Measurements from ENCODE around the gene CASK. TPM values are rescaled to one million over a fixed set of nuclear protein-coding genes. Genes with fewer than 3 reads are reported as not detected.
"Not testable (repeated sequence)": the region's sequence is repeated elsewhere in the genome, so short reads cannot be mapped to it uniquely, and the experiment has no call there.

Gene CASK
- polyA plus RNA-seq, 4 donors: 43.6 to 52.7 (median 50.0) TPM

DNA sequence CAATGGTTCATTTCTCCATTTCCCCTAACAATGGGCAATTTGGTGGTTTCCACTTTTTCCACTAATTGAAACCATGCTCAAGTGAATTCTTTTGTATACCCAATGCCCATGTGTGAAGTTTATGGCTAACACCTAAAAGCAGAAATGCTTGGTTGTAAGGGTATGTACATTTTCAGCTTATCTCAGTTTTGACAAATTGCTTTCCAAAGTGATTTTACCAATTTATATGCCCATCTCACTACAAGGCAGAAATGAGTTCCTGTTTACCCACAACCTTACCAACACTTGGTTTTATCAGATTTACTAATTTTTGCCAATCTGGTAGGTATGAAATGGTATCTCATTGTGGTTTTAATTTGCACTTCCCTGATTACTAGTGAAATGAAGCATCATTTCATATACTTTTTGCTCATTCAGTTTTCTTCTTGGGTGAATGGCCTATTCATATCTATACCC lies 219.8 kb downstream of the CASK start:
- no peak for DNase-seq (ENCODE audit: low read depth in 4 of 4, low spot score in 3 of 4)

- DNase-seq (ENCODE audit: low read depth in 4 of 4, low spot score in 3 of 4): no peak
These were observed 227.9 kb downstream of the CASK start for GRCh38 chrX:41695426-41695825.

DNA sequence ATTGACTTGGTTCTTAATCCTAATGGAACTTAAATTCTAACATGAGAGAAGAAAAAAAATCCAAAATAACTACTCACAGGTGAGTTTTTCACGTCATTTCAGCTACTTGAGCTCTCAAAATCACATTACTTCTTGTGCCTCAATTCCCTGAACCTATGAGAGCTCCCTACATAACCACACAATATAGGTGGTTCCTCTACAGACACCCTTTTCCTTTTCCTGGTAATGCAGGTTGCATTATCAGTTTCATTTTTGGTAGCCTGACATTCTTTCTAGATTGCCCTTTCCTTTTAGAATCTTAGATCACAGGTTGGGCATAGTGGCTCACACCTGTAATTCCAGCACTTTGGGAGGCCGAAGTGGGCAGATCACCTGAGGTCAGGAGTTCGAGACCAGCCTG lies 230.3 kb downstream of the CASK start:
- DNase-seq (ENCODE audit: low read depth in 4 of 4, low spot score in 3 of 4): no peak

- no peak for DNase-seq (ENCODE audit: low read depth in 4 of 4, low spot score in 3 of 4)
These were observed 231.1 kb downstream of the CASK start for GRCh38 chrX:41692162-41692749.

DNA sequence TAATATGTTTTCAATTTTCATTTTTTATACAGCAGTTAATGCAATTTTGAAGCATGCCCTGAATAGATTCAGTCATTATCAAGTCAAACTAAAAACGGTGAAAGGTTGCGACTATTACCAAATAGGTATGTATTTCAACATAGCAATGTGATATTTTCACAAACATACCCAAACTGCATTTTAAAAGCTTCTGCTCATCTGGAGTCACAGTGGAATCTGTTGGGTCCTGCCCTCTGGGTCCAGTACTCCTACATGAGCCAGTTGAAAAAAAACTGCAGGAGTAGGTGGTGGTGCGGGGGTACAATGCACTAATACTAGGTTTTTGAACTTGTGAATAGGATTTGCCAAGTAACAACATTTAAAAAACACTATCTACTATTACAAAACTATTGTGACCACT lies 233.6 kb downstream of the CASK start:
- no peak for DNase-seq (ENCODE audit: low read depth in 4 of 4, low spot score in 3 of 4)

DNA sequence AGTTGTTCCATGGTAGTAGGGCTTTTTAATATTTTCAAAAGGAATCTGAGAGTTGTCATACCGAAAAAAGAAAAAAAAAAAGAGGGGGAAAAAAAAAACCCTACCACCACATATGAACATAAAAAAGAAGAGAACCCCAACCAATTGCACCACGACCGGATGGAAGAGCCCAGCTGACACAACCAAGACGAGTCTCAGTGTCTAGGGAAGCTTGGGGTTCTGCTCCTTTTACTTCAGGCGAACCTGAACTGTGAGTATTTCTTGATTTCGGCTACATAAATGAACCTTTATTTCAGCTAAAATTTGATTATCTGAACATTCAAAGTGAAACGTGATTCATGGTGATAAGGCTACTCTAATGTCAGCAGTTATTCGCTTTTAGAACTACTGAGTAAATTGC lies 234.5 kb downstream of the CASK start, which contains the start of gene GPR34:
Gene GPR34, plus strand, starts transcription at position 139 of the 400 bp plus-strand sequence. CDS start 6,661 bp downstream, outside the sequence.
- DNase-seq (ENCODE audit: low read depth in 4 of 4, low spot score in 3 of 4): no peak

GRCh38 chrX:41688156-41688555 lies 235.2 kb downstream of the CASK start:
- no peak for DNase-seq (ENCODE audit: low read depth in 4 of 4, low spot score in 3 of 4)

DNA sequence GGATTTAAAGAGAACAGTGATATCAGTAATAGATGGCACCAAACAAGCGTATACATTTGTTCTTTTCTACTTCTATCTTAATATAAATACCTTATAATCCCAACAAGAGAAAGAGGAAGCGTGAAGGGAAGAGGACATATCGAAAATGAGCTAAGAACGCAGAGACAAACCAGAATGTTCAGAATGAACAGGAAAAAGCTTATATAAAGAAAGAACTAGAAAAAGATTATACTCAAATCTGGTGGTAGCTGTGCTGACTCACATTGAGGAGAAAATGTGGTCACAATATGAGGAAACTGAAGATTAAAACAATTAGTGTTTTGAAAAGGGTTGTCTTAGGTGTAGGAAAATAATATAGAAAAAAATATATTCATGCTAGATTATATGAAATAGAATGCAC lies 236.6 kb downstream of the CASK start:
- DNase-seq (ENCODE audit: low read depth in 4 of 4, low spot score in 3 of 4): no peak

- no peak for DNase-seq (ENCODE audit: low read depth in 4 of 4, low spot score in 3 of 4)
These were observed 238.4 kb downstream of the CASK start for GRCh38 chrX:41684940-41685339.

DNA sequence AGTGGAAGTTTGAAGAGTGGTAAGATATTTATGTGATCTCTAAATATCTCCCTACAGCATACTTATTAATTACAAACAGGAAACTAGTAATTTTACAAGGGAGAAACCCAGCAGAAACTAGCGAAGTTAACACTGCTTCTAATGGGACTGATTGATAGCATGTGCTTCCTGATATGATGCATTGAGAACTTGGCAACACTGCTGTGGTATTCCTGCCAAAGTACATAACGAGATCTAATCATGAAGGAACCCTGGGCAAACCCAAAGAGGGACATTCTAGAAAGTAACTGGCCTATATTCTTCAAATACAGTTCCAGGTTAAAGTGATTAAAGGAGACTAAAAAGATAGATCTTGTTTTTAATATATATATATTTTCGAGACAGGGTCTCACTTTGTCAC lies 239.2 kb downstream of the CASK start:
- no peak for DNase-seq (ENCODE audit: low read depth in 4 of 4, low spot score in 3 of 4)

DNA sequence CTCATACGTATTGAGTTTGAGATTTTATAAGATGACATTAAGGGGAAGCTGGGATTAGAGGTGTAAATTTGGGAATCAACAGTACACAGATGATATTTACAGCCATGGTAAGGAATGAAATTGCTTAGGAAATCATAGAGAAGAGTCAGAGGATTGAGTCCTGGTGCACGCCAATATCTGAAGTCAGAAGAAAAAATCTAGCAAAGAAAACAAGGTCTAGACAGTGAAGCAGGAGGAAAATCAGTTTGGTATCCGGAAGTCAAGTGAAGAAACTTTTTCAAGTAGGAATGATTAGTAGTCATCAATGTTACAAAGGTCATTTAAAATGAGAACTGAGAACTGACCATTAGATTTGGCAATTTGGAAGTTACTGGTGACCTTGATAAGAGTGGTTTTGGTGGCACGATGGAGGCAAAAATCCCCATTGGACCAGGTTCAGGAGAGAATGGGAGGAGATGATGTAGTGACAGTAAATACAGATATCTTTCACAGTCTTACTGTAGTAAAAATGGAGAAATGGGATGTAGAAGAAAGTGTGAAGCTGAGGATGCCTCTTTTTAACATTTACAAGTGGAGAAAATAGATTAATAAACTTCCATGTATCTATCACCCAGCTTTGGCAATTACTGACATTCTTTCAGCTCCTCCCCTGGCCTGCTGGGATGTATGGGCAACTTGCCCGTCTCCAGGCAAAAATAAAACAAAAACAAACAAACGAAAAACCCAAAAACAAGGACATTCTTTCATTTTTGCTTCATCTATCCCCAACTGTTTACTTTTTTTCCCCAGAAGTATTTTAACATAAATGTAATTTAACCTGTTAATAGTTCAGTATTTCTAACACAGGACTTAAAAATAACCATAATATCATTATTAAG lies 245.9 kb downstream of the CASK start:
- DNase-seq (ENCODE audit: low read depth in 4 of 4, low spot score in 3 of 4): no peak

- DNase-seq (ENCODE audit: low read depth in 4 of 4, low spot score in 3 of 4): not testable (repeated sequence)
These were observed 247.0 kb downstream of the CASK start for GRCh38 chrX:41676361-41676760.

DNA sequence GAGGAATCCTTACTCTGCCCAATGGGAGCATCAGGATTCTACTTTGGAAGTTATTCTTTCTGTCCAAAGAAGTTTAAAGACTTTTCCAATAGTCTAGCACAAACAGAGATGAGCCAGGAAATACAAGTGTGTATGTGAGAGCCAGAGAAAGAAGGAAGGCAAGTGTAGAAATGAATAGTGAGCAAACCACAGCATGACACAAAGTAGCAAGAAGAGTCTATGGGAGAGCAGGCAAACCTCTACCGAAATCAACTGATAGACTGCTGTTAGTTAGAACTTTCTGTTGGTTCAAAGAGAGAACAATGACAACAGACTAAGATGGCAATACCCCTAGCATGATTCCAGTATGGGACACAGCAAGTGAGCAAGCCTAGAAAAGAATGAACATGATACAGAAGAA lies 250.7 kb downstream of the CASK start:
- DNase-seq (ENCODE audit: low read depth in 4 of 4, low spot score in 3 of 4): no peak

DNA sequence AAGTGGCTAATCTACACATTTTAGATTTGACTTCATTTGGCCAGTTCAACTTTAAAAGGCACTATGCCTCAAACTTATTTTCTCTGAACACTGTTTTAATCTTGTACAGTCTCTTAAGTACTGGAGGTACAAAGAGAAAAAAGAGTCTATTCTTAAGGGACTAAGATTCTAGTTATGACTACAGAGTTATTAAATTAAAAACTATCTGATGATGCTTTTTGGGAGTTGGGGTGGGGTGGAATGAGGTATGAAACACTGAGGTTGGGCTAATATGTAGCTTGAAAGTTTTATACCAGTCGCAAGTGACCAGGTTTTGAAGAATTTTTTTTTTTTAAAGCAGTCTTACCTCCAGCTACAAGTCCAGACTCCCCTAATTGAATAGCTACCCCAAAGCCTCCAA lies 252.3 kb downstream of the CASK start:
- DNase-seq (ENCODE audit: low read depth in 4 of 4, low spot score in 3 of 4): no peak

DNA sequence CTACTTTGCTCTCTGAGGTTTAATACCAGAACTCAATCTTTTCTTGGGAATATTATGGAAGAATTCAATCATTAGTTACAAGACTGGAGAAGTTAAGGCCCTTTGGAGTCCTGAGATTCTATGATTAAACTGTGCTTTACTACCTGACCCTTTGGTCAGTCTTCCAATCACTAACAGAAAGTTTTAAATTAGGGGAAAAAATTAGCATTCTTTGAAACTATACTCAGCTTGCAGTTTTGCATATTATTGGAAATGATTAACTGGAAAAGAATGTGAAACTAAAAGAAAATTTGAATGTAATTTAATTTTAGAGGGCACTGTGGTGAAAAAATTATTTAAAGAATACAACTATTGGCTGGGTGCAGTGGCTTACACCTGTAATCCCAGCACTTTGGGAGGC lies 253.2 kb downstream of the CASK start:
- no peak for DNase-seq (ENCODE audit: low read depth in 4 of 4, low spot score in 3 of 4)

GRCh38 chrX:41667631-41668030 lies 255.7 kb downstream of the CASK start:
- DNase-seq (ENCODE audit: low read depth in 4 of 4, low spot score in 3 of 4): no peak

GRCh38 chrX:41666251-41666650 lies 257.1 kb downstream of the CASK start:
- no peak for DNase-seq (ENCODE audit: low read depth in 4 of 4, low spot score in 3 of 4)

GRCh38 chrX:41665686-41666085 lies 257.7 kb downstream of the CASK start:
- no peak for DNase-seq (ENCODE audit: low read depth in 4 of 4, low spot score in 3 of 4)

DNA sequence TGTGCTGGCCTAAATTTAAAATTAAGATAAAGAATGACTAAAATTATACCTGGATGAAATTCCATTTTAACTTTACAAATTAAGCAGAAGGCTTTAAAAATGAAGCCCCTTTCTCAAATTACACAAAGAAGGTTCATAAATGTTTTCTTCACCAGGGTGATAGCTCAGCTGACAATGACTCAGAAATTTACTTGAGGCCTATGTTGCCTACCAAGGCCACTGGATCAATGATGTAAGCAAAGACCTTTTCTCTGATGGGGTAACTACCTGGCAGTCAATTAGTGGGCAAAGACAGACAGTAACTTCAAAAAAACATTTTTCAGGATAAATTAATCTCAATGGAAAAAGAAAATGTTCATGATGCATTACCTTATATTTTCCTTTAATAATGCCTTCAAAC lies 258.4 kb downstream of the CASK start:
- no peak for DNase-seq (ENCODE audit: low read depth in 4 of 4, low spot score in 3 of 4)

DNA sequence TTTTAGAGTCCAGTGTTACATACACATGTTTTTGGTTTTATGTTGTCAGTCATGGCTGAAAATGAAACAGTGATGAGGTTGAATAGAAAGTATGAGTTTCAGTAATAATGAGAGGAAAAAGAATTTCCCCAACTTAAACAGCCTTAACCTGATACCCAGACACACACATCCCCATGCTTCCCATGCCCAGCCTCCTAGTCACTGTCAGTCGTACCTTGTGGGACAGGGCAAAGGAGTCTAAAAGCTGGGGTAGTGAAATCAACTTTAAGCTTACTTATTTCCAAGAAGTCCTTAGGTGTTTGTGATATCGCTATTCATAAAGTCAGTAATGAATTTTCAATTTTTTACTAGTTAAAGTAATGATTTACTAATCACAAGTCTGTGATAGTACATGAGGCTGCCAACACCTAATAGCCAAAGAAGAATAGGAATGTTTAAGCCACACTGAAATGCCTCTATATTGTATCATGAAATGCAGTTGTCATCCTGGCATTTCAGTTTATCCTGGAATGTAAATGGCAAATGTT lies 258.9 kb downstream of the CASK start:
- DNase-seq (ENCODE audit: low read depth in 4 of 4, low spot score in 3 of 4): no peak

GRCh38 chrX:41661366-41662095 lies 261.8 kb downstream of the CASK start:
- DNase-seq (ENCODE audit: low read depth in 4 of 4, low spot score in 3 of 4): no peak
